GM12878 (cell line): ENCODE results near the gene SLC38A9. TPM values are rescaled to one million over a fixed set of nuclear protein-coding genes. Genes with fewer than 3 reads are reported as not detected.

ENCODE experiments used
- ATAC-seq: fragments of 200-7000 bp; cut with Tn5 transposase; 3 replicates; pipeline ENCODE4 v1.9.1; 2020; ENCODE audit warnings: mild to moderate bottlenecking, moderate library complexity
- BruUV-seq: library from RNA; stranded (reverse); fragments of 400-500 nt; replicated peaks from 2 replicates; lab custom pipeline; 2021; lab: Mats Ljungman, UMichigan
- CTCF ChIA-PET: fragments of 300-600 bp; sonication (Branson Sonifier 250); formaldehyde crosslinking; extraction: SDS; loops from one replicate; lab custom pipeline; 2021; ENCODE audit warnings: inconsistent platforms; lab: Yijun Ruan, JAX
- POLR2A ChIA-PET: fragments of 350-600 bp; formaldehyde crosslinking; extraction: SDS; loops from one replicate; lab custom pipeline; 2021; ENCODE audit warnings: inconsistent platforms; lab: Charles Lee
- RAD21 ChIA-PET: fragments of 300-600 bp; sonication (Branson Sonifier 250); formaldehyde crosslinking; loops from one replicate; lab custom pipeline; 2023; ENCODE audit warnings: antibody characterized with exemption; ENCODE audit not compliant: unreplicated experiment; lab: Charles Lee
- SMC1A ChIA-PET: fragments of 300-600 bp; sonication (Branson Sonifier 250); formaldehyde crosslinking; loops from one replicate; lab custom pipeline; 2023; ENCODE audit not compliant: unreplicated experiment, uncharacterized antibody; lab: Charles Lee
- DNase-seq: peaks from one replicate; pipeline ENCODE4 v3.0.0-alpha.2; 2011; ENCODE audit warnings: low read depth, low spot score
- FAIRE-seq: peaks from 3 replicates; lab custom pipeline; 2011; peaks lifted over from hg19 to GRCh38; lab: Jason Lieb, UNC
- H2AFZ ChIP-seq: 2 replicates; pipeline ENCODE4 v1.6.0; 2011; ENCODE audit warnings: low read depth, low read length, control low read depth; ENCODE audit not compliant: control insufficient read depth
- H3K27ac ChIP-seq: 2 replicates; pipeline ENCODE4 v1.5.1; 2011; ENCODE audit warnings: control low read depth; ENCODE audit not compliant: control insufficient read depth, insufficient read depth
- H3K27me3 ChIP-seq, 2 experiments: replicated peaks in 1 of 2; 2 replicates each; pipeline versions ENCODE4 v1.6.0 to v1.6.1; 2011; ENCODE audit warnings: low read length in 1 of 2; ENCODE audit not compliant: control insufficient read depth in 2 of 2, insufficient read depth in 2 of 2
- H3K36me3 ChIP-seq, 2 experiments: 2 replicates each; pipeline ENCODE4 v1.5.1; 2011; ENCODE audit warnings: low read length in 1 of 2; ENCODE audit not compliant: control insufficient read depth in 2 of 2, insufficient read depth in 2 of 2
- H3K4me1 ChIP-seq: 2 replicates; pipeline ENCODE4 v1.6.1; 2011; ENCODE audit warnings: mild to moderate bottlenecking, low read length, moderate library complexity, mixed read lengths; ENCODE audit not compliant: control insufficient read depth, insufficient read depth
- H3K4me2 ChIP-seq: 2 replicates; pipeline ENCODE4 v1.6.0; 2011; ENCODE audit warnings: control low read depth; ENCODE audit not compliant: control insufficient read depth, insufficient read depth
- H3K4me3 ChIP-seq: fragments of 200-600 bp; sonication (generic); 2 replicates; pipeline ENCODE4 v1.5.1; 2016
- H3K79me2 ChIP-seq: 2 replicates; pipeline ENCODE4 v1.6.0; 2011; ENCODE audit warnings: low read length; ENCODE audit not compliant: control insufficient read depth, insufficient read depth
- H3K9ac ChIP-seq: 2 replicates; pipeline ENCODE4 v1.8.0; 2011; ENCODE audit warnings: low read length, control low read depth, mixed read lengths; ENCODE audit not compliant: control insufficient read depth, insufficient read depth
- H3K9me3 ChIP-seq: replicated peaks from 3 replicates; pipeline ENCODE4 v1.5.1; 2011; ENCODE audit warnings: mild to moderate bottlenecking, low read length; ENCODE audit not compliant: control insufficient read depth, insufficient read depth
- H4K20me1 ChIP-seq: 2 replicates; pipeline ENCODE4 v1.6.0; 2011; ENCODE audit not compliant: control insufficient read depth, insufficient read depth
- NFXL1 ChIP-seq: fragments of 450-650 bp; IDR thresholded peaks from 2 replicates; pipeline ENCODE4 v1.6.1; 2017; ENCODE audit warnings: antibody characterized with exemption, mild to moderate bottlenecking, borderline replicate concordance
- RFX5 ChIP-seq: IDR thresholded peaks from 2 replicates; pipeline ENCODE4 v1.6.1; 2011; ENCODE audit warnings: low read depth, low read length, improper control_type of control experiment
- SMAD5 ChIP-seq: IDR thresholded peaks from 2 replicates; pipeline ENCODE4 v1.6.1; 2016; ENCODE audit warnings: antibody characterized with exemption, low read depth
- ZZZ3 ChIP-seq: IDR thresholded peaks from 2 replicates; pipeline ENCODE4 v1.6.1; 2011; ENCODE audit warnings: low read depth; ENCODE audit not compliant: control insufficient read depth, insufficient read length
- WGBS: methylation state at CpG from one replicate; pipeline ENCODE4 v1.1.6; 2016; ENCODE audit warnings: low lambda C conversion rate; ENCODE audit not compliant: insufficient replicate concordance, insufficient coverage; ENCODE audit errors: missing lambda C conversion rate; 5-methylcytosine and 5-hydroxymethylcytosine counted together
- in situ Hi-C: fragments of 300-500 bp; cut with MboI; formaldehyde crosslinking; loops from 9 replicates; pipeline ENCODE4 v1.14.3; 2018; ENCODE audit warnings: mixed read lengths
- intact Hi-C: fragments of 100-400 bp; cut with micrococcal nuclease; formaldehyde crosslinking; loops from one replicate; pipeline ENCODE4 v1.14.2; 2022; ENCODE audit not compliant: unreplicated experiment
- polyA plus RNA-seq, 11 experiments: library from polyadenylated mRNA; depleted of rRNA in 4 of 11; unstranded in 6 of 11; stranded (reverse) in 5 of 11; fragments of >200 nt; fragmentation: Nextera tagmentation in 4 of 11; fragmentation: Illumina TruSeq in 1 of 11; extraction: Ambion mirVana in 4 of 11; extraction: Trizol in 1 of 11; gene quantifications; 1 replicate in 1 of 11; 2 replicates in 10 of 11; pipeline versions ENCODE4 v1.2.1 to v1.2.3, GENCODE V29; 2011 to 2016; ENCODE audit warnings: inconsistent platforms in 2 of 11, missing spikeins in 2 of 11, low read depth in 1 of 11
- total RNA-seq, 4 experiments: library from RNA; depleted of rRNA in 3 of 4; stranded (reverse); fragments of >200 nt in 3 of 4; fragmentation: Illumina TruSeq in 1 of 4; extraction: Trizol in 1 of 4; gene quantifications; 2 replicates each; pipeline versions ENCODE4 v1.2.1 to v1.2.3, GENCODE V29; 2013 to 2021
- TF ChIP-seq, protein P1 (sequence below): IDR thresholded peaks from 2 replicates; pipeline ENCODE4 v1.6.1; 2011; ENCODE audit warnings: borderline replicate concordance, low read depth, mild to moderate bottlenecking, moderate library complexity, mixed read lengths, low read length; ENCODE audit not compliant: insufficient read depth; ENCODE audit errors: extremely low read length
- TF ChIP-seq, protein P2 (sequence below): IDR thresholded peaks from 2 replicates; pipeline ENCODE4 v1.6.1; 2012; ENCODE audit warnings: mild to moderate bottlenecking, low read depth, low read length
- TF ChIP-seq, protein P3 (sequence below): fragments of 450-650 bp; IDR thresholded peaks from 2 replicates; pipeline ENCODE4 v1.6.1; 2017; ENCODE audit warnings: mild to moderate bottlenecking, low read depth, inconsistent platforms; ENCODE audit not compliant: poor library complexity, severe bottlenecking
- TF ChIP-seq, protein P4 (sequence below): fragments of 450-650 bp; IDR thresholded peaks from 2 replicates; pipeline ENCODE4 v1.6.1; 2014; ENCODE audit warnings: mild to moderate bottlenecking

The SLC38A9 gene
- total and polyA plus RNA-seq, 10 of the 15 experiments (the other 5 are each of a cell fraction or from before 2014, with no cell fraction given): 8.5 to 35.1 (median 23.0) TPM

DNA sequence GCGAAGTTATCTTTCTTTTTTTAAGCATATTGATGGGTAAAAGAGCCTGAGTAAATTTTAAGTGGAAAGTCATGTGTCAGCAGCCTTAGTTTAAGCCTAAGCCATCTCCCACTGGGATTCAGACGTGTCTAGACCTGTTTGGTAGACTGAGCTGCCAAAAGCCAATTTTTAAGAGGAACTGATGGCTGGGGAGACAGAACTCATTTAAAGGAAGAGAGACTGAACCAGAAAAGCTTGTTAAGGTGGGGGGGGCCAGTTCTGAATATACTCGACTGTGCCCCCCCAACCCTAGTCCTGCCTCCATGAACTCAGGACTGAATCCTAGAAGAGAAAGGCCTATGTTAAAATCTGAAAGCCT, 119.0 kb downstream of the SLC38A9 start:
- FAIRE-seq (no peak), ATAC-seq (no peak), DNase-seq (no peak)
- in situ Hi-C loops (no loop called here), intact Hi-C loops (no loop called here)
- Histone ChIP-seq H3K4me2 (no peak overlapping the region), H3K4me1 (no peaks in the 10 kb centered on the region), H3K9me3 (no peaks in the 10 kb centered on the region), H2AFZ (no peak overlapping the region), H3K9ac (no peak overlapping the region), H3K36me3 (no peaks in the 10 kb centered on the region), H3K4me3 (no peak overlapping the region), H3K27me3 (no peaks in the 10 kb centered on the region), H4K20me1 (no peaks in the 10 kb centered on the region), H3K27ac (no peak overlapping the region), H3K79me2 (no peaks in the 10 kb centered on the region)
- 7% methylated on average over 3 of the region's 3 CpGs for WGBS
- RAD21 ChIA-PET: no interaction called here
- BruUV-seq: no TSS peak
- CTCF ChIA-PET: no interaction called here
- SMC1A ChIA-PET: no interaction called here
- TF ChIP-seq RFX5 (no peak), SMAD5 (no peak), ZZZ3 (no peak), NFXL1 (no peak)
- TF ChIP-seq, protein P1, sequence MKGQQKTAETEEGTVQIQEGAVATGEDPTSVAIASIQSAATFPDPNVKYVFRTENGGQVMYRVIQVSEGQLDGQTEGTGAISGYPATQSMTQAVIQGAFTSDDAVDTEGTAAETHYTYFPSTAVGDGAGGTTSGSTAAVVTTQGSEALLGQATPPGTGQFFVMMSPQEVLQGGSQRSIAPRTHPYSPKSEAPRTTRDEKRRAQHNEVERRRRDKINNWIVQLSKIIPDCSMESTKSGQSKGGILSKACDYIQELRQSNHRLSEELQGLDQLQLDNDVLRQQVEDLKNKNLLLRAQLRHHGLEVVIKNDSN: no peak
- TF ChIP-seq, protein P2, sequence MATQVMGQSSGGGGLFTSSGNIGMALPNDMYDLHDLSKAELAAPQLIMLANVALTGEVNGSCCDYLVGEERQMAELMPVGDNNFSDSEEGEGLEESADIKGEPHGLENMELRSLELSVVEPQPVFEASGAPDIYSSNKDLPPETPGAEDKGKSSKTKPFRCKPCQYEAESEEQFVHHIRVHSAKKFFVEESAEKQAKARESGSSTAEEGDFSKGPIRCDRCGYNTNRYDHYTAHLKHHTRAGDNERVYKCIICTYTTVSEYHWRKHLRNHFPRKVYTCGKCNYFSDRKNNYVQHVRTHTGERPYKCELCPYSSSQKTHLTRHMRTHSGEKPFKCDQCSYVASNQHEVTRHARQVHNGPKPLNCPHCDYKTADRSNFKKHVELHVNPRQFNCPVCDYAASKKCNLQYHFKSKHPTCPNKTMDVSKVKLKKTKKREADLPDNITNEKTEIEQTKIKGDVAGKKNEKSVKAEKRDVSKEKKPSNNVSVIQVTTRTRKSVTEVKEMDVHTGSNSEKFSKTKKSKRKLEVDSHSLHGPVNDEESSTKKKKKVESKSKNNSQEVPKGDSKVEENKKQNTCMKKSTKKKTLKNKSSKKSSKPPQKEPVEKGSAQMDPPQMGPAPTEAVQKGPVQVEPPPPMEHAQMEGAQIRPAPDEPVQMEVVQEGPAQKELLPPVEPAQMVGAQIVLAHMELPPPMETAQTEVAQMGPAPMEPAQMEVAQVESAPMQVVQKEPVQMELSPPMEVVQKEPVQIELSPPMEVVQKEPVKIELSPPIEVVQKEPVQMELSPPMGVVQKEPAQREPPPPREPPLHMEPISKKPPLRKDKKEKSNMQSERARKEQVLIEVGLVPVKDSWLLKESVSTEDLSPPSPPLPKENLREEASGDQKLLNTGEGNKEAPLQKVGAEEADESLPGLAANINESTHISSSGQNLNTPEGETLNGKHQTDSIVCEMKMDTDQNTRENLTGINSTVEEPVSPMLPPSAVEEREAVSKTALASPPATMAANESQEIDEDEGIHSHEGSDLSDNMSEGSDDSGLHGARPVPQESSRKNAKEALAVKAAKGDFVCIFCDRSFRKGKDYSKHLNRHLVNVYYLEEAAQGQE: no peak
- TF ChIP-seq, protein P3, sequence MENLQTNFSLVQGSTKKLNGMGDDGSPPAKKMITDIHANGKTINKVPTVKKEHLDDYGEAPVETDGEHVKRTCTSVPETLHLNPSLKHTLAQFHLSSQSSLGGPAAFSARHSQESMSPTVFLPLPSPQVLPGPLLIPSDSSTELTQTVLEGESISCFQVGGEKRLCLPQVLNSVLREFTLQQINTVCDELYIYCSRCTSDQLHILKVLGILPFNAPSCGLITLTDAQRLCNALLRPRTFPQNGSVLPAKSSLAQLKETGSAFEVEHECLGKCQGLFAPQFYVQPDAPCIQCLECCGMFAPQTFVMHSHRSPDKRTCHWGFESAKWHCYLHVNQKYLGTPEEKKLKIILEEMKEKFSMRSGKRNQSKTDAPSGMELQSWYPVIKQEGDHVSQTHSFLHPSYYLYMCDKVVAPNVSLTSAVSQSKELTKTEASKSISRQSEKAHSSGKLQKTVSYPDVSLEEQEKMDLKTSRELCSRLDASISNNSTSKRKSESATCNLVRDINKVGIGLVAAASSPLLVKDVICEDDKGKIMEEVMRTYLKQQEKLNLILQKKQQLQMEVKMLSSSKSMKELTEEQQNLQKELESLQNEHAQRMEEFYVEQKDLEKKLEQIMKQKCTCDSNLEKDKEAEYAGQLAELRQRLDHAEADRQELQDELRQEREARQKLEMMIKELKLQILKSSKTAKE: no peak
- TF ChIP-seq, protein P4, sequence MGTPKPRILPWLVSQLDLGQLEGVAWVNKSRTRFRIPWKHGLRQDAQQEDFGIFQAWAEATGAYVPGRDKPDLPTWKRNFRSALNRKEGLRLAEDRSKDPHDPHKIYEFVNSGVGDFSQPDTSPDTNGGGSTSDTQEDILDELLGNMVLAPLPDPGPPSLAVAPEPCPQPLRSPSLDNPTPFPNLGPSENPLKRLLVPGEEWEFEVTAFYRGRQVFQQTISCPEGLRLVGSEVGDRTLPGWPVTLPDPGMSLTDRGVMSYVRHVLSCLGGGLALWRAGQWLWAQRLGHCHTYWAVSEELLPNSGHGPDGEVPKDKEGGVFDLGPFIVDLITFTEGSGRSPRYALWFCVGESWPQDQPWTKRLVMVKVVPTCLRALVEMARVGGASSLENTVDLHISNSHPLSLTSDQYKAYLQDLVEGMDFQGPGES: no peak
- POLR2A ChIA-PET: no interaction called here
